NCI-H2107 treated with DMSO at 0.1 percent for 48 hours (cell line): ENCODE measurements around the gene FADS2.

ENCODE experiments used
- DNase-seq: peaks from one replicate; lab custom pipeline; 2025; ENCODE audit not compliant: unreplicated experiment; lab: John Stamatoyannopoulos, UW

The FADS2 gene

DNA sequence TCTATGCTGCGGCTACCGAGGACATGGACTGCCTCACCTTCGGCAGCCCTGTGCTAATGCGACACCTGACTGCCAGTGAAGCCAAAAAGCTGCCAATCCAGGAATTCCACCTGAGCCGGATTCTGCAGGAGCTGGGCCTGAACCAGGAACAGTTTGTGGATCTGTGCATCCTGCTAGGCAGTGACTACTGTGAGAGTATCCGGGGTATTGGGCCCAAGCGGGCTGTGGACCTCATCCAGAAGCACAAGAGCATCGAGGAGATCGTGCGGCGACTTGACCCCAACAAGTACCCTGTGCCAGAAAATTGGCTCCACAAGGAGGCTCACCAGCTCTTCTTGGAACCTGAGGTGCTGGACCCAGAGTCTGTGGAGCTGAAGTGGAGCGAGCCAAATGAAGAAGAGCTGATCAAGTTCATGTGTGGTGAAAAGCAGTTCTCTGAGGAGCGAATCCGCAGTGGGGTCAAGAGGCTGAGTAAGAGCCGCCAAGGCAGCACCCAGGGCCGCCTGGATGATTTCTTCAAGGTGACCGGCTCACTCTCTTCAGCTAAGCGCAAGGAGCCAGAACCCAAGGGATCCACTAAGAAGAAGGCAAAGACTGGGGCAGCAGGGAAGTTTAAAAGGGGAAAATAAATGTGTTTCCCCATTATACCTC is 32.1 kb upstream of the FADS2 start:
- DNase-seq = no peak

DNA sequence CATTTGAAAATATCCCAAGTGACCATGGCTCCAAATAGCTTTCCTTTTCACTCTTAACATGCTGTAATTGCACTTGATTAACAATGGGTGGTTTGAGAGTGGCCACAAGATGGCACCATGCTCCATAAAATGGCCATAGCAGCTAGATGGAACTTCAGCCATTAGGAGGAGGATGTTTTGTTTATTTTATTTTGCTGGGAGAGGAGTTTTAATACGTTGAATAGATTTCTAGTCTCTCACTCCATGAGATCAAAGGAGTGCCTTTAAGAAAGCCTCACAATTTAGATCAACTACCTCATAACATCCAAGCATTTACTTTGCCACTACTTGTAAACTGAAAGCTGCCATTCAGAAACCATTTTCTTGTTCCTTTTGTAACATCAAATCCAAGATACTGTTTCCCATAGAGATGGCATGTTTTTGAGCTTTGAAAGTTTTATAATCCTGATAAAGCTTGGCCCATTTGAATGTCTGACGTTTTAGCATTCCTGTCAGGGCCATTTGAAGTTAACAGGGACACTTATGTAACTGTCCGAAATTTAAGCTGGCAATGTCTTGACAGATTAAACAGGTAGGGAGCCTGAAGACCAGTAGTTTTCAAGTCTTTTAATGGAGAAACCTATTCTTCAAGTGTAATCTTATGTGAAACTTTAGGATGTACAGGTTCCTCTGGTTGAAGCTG is 30.7 kb upstream of the FADS2 start:
- DNase-seq = peak; percentile 57

DNA sequence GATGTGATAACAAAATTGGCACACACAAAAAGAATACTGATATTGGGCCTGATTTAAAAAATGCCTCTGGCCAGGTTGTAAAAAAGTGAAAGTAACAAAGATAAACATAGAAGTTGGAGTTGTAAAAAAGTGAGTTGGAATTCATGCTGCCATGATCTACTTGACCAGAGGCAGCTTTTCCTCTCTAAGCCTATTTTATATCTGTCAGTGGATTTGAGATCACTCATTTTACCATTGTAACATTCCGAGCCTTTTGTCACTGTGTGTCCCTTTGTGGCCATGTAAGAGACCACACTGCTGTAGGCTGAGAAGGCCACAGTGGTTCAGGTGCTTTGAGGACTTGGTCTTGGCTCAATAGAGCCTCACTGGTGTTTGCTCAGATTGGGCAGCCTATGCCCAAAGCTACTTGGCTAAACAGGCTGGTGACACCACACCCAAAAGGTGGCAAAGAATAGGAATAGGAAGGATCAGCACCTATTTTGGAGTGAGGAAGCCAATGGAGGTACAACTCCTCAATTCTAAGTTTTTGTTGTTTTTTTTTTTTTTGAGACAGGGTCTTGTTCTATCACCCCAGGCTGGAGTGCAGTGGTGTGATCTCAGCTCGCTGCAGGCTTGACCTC is 28.3 kb upstream of the FADS2 start:
- DNase-seq = no peak

DNA sequence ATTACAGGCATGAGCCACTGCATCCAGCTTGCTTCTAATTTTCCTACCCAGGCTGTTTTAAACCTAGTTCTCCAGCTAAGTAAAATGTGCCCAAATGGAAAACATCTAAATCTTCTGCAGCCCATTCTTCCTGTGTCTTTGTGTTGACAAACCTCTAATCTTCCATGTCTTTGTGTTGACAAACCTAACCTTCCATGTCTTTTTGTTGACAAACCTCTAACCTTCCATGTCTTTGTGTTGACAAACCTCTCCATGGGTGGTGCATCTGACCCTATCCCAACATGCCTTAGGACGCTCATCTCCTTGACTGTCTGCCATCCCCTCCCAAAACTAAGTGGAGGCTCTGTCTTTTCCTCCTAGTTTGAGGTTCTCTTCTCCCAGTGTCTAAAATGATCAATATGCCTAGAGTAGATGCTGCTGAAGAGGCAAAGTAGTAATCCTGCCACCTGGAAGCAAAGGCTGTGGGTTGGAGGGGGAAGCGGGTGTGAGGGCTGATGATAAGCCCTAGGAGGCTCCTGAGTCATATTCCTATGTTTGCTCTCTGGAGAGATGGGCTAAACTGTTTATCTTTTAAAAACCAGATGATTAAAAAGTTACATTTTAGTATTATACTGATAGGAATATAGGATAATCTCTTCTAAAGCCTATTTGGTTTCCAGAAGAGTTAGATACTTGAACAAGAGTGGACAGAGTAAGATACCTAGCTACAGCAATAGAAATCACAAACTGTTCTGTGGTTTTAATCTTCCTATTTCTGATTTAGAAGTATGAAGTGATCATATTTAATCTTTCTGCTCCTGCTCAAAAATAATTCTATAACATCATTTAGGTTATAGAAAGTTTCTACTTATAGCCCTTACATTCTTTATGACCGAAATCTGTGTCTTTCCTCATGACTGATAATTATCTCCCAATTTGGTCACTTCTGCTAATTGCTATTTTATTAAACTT is 27.5 kb upstream of the FADS2 start:
- no peak for DNase-seq

DNA sequence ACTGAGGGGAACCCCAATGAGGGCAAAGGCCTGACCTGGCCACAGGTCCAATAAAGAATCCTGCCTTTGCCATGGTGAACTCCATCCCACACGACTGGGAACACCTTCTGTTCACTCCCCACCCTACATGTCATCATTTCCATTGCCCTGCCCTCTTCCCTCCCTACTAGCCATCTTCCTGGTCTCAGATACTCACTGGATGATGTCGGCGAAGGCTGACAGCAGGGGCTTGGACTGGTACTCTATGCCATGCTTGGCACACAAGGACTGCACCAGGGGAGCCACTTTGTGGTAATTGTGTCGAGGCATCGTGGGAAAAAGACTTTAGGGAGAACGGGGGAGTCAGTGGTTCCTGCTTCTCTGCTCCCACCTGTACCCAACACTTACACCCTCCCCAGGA is 25.5 kb upstream of the FADS2 start:
- no peak for DNase-seq

DNA sequence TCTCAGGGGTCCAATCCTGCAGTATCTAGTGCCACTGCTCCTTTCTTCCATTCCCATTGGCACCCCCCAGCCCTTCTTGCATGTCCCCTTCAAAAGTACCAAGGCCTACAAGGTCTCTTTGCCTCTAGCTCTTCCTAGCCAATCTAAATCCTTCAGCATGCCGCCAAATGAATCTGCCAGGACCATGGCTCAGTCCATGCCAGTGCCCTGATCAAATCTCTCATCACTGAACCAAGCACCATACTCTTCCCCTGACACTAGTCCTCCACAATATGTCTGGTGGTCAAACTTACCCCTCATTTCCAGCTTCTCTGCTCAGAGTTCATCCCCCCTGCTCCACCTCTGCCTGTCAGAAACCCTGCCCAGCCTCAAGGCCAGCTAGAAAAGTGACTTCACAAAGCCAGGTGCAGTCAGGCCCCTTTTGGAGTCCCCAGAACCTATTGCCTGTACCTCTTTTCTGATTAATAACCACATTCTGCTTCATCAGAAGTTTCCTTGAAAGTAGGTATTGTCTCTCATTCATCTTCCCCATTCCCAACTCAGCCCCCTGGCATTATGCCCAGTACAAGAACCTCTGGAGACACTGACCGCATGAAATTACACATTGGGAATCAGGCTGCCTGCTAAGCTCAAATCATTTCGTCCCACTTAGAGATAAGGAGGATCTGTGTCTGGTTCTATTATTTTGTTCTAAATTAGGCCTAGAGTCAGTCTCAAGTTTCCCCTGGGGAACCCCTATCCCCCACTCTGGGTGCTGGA is 24.0 kb upstream of the FADS2 start:
- no peak for DNase-seq

DNA sequence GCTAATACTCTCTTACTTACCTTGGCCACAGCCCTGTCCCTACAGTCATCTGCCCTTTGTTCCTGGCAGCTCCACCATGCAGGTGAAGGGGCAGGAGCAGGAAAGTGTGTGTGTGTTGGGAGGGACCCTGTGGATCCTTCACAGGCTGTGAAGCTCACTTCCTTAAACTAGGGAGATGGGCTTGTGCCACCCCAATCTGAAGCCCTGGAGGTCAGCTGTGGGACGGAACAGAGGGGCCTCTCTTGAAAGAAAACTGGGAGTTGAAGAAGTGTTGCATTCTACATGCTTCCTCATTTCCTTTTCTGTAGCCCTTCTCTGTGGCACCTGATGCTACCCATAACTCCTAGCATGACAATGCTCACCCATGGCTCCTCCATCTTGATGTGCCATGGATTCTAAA is 23.0 kb upstream of the FADS2 start:
- DNase-seq = no peak

DNA sequence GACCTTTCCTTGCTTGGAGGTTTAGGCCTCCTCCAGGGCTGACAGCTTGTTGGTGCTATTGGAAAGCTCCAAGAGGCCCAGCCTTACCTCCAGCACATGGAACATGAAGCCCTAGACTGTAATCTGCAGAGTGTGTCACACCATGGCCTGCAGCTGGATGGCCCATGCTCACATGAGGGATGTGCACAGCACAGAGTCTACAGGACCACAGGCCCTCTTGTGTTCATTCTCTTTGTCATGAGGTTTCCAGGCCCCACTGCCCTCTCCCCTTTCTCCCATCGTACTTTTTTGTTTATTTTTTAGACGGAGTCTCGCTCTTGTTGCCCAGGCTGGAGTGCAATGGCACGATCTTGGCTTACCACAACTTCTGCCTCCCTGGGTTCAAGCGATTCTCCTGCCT is 21.3 kb upstream of the FADS2 start:
- no peak for DNase-seq

DNA sequence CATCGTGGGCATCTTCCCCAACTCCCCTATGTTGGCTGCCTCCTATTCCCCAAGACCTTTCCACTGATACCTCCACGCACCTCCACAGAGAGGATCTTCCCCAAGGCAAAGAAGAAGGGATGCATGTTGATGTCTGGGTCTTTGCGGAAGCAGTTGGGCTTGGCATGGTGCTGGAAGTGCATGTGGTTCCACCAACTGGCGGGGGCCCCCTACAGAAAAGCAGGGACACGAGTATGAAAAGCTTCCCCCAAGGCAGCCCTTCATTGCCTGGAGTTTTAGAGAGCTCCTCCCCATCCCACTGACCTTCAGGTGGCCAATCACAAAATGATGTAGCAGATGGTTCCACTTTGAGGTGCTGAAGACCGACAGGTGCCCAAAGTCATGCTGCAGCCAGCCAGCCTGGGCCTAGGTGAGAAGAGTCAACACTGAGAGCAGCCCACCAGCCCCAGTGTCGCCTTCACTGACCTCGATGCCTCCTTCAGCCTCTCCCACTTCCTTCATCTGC is 17.4 kb upstream of the FADS2 start:
- no peak for DNase-seq

DNA sequence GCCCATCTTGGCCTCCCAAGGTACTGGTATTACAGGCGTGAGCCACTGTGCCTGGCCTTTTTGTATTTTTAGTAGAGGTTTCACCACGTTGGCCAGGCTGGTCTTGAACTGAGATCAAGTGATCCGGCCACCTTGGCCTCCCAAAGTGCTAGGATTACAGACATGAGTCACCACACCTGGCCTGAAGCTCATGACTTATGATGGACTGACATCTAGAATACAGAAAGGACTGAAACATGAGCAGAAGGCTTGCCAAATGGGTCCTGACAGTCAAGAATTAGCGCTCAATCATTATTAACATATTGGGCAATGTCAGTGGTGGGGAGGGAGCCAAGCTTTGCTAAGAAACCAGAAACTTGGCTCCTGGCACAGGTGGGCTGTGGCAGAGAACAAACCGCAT is 16.3 kb upstream of the FADS2 start:
- DNase-seq = no peak

DNA sequence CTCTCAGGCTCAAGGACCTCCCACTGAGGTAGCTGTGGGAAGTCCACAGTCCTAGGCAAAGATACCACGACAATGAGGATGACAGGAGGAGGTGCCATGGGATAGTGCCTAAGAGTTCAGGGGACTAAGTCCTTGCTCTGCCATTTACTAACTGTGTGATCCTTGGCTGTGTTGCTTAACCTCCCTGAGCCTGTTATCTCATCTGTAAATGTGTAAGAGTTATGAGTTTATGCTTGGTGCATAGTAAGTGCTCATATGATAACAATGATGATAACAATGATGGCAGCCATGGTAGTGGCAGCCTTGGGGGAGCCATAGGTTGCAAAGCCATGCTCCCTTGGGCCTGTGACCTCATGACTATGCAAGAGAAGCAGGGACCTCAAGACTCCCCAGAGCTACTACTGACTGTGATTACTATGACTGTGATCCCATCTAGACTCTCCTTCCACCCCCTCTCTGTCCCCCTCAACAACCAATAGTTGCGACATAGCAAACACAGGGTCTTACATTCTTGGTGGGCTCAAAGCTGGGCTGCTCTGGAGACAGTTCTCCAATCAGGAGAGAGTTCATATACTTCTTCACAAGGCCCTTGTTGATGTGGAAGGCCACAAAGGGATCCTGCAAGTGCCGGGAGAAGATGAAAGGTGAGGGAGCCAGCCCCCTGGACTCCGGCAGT is 15.2 kb upstream of the FADS2 start:
- DNase-seq = no peak

DNA sequence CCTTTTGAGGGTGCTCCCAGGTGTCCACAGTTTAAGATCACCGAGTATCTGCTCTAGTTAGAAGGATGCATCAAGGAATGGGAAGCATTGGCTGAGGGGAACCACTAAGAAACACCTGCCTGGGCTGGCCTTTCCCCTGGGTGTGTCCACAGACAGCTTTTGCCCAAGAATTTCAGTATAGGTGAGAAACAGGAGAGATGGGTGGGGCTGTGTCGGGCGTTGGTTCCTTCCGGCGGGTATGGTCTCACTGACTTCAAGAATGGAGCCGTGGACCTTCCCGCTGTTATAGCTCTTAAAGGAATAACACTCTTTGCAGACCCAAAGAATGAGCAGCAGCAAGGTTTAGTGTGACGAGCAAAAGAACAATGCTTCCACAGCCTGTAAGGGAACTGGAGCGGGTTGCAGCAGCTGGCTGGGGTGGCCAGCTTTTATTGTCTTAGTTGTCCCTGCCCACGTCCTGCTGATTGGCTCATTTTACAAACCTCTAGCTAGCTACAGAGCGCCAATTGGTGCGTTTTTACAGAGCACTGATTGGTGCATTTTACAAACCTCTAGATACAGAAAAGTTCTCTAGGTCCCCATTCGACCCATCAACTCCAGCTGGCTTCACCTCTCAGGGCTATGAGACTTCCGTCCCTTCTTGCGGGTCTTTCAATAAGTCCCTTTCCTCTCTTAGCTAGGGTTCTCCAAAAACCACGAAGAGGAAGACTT is 13.7 kb upstream of the FADS2 start:
- no peak for DNase-seq

DNA sequence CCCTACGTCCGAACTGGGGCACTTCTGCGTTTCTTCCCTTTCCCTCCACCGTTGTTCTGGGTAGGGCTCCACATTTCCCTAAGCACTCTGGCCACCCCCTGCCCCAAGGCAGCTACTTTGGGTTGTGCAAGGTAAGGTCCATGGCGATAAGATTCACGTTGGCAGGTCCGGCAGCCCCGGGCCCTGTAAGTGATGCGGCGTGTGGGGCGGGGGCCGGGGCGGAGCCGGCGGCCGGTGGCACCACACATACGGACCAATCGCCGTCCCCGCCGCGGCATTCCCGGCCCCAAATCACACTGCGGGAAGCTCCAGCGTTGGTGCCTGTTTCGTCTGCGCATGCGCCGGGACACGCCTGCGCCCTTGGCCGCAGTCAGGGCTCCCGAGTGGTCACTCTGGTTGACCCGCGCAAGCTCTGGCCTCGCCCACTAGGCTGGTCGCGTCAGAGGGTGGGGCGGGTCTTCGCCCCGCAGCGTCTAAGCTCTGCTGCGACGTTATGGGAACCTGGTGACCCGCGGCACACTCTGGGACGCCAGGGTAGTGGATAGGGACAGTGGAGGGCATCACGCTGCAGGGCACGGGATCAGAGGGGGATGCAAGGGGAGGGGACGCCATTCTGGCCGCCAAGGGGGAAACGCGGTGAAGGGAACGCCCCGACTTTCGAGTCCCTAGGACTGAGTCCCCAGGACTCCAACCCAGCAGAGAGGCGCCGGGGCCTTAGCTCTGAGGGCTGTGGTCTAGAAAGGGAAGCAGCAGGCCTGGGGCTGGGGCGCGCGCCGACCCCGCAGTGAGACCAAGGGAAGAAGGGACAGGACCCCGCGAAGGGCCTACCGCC is 12.9 kb upstream of the FADS2 start:
- peak; percentile 49 for DNase-seq

DNA sequence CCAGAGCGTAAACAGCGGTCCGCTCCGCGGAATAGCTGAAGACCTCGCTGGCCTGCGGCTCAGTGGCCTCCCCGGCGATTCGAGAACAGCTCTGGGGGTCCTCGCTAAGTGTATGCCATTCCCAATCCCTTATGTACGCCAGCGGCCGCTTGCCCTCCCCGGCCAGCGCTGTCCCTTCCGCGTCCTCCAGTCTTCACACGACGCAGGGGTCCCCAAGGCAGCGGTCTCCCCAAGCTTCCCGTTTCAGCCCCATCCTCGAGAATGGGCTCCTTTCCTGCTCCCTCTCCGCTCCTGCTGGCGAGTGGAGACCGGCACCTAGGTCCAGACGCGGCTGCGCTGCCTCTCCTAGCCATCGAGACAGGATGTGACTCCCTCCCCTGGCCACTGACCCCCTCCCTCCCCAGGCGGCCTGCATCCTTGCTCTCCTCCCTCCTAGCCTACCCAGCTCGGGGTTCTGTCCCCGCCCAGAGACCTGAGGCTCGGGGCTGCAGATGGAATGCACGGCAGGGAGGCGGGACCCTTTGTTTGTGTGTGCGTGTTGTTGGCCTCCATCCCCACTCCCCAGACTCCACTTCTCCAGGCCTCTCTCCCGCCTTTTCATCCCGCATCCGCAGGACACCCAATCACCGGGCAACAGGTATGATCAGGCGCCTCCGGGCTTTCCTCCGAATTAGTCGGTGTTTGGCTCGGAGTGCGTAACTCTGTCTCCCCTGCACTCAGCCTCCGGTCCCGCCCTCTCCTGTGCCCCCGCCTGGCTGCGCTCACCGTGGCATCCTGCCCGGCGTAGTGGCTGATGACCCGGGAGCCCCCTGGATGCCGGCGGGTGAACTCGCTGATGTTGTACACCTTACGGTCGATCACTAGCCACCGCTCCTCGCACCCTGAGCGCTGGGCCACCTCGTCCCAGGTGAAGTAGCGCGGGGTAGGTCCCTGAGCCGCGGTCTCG is 12.0 kb upstream of the FADS2 start:
- peak; percentile 50 for DNase-seq

DNA sequence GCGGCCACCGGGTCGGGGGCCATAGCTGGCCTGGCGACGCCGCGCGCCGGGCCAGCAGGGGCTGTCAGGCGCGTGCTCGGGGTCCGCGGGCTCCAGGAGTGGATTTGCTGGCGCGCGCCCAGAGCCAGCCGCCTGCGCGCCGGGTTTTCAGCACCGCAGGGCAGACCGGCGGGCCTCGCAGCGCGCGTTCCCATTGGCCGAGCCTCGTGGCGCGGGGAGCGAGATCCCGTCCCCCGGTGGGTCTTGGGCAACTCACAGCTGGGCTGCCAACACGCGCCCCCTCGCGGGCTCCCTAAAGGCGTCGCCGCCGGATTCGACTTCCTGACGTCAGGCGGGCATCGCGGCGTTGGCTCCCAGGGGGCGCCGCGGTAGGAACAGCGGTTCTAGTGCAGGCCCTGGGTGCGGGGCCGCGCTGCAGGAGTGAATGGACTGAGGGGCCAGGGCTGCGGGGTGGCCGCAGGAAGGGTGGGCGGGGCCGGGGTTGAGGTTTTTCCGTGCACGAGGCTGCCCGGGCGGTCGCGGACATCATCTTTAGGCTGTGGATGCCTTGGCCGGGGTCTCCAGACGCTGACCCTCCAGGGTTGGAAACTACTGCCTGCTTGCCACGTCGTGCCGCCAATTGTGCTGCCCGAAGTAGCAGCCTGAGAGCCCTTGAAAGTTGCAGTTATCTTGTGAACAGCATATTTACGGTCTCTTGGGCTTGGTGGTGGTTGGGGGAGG is 11.2 kb upstream of the FADS2 start, which contains the start of gene FADS1:
Gene FADS1 (minus strand): TSS at position 268 of the 720 bp plus-strand sequence. CDS start 74 bp downstream, at position 194.
- peak; percentile 93 for DNase-seq

DNA sequence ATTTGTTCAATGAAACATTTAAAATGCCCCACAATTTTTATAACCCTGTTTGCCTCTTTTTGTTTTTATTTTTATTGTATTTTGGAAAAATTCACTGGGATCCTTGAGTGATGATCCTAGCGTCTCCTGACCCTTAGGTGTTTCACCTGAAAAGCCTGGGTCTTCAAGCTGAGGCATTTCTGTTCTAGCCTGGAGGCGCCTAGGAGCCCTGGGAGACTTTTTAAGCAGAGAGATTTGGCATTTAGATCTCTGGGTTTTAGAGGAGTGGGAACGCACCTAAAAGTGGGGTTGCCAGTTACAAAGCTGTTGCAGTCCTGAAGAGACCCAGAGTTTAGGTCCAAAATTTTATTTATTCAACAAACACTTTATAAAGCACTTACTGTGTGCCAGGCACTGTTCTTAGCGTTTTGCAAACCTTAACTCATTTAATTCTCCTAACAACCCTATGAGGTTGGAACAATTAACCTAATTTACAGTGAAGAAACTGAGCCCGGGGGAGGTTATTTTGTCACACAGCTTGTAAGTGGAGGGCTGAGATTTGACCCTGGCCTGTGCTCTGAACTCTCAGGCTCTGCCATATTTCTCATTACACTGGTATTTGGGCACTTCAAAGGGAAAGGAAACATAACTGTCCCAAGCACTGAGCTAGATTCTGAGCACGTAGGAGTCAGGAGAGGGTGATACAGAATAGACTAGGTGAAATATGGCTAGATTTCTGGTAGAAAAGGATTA is 10.5 kb upstream of the FADS2 start:
- no peak for DNase-seq
